Astrocyte (in vitro differentiated cells and primary cell): Measurements from ENCODE around the gene C1R.

ENCODE experiments used
- CTCF ChIP-seq: IDR thresholded peaks from 2 replicates; pipeline ENCODE4 v1.5.1; 2011; ENCODE audit warnings: low read depth, mild to moderate bottlenecking, inconsistent platforms, low read length, moderate library complexity; ENCODE audit not compliant: insufficient read depth
- EZH2 ChIP-seq: IDR thresholded peaks from 2 replicates; pipeline ENCODE4 v1.6.1; 2012; ENCODE audit warnings: mild to moderate bottlenecking, low read length, inconsistent platforms; ENCODE audit not compliant: insufficient read depth

GRCh38 chr12:7112041-7112440 is 19.8 kb upstream of the C1R start:
- TF ChIP-seq CTCF: no peak
- no peak for TF ChIP-seq EZH2
